Measurements from ENCODE around the gene NEK6.

The NEK6 gene

DNA sequence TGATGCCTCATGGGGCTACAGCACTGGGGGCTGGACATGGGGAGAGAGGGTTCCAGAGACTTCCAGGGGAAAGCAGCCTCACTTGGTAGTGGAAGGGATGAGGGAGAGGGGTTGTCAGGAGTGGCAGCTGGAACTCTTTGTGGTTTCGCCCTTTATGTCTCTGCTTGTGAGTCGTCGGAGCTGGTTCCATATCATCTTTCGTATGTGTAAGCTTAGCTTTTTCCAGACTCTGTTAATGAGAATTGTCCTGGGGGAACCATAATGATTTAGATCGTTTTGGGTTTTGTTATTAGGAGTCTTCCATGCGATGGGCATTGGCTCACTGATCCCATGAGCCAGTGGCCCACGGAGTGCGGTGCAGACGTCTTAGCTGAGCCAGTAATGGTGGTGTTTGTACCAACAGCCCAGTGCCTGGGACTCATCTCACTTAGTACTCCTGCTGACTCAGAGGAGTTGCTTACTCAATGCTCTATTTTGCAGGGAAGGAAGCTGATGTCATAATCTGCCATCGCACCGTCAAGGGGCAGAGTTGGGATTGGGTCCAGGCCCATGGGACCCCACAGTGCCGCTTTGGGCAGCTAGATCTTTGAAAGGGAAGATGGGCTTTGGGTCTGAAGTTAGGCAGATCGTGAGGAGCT is 48.5 kb downstream of the NEK6 start:
- H3K4me3 ChIP-seq (ENCODE audit: low read depth, low read length) = no peak overlapping the region
- no peak for DNase-seq (ENCODE audit: low read depth)
- TF ChIP-seq, protein P1, sequence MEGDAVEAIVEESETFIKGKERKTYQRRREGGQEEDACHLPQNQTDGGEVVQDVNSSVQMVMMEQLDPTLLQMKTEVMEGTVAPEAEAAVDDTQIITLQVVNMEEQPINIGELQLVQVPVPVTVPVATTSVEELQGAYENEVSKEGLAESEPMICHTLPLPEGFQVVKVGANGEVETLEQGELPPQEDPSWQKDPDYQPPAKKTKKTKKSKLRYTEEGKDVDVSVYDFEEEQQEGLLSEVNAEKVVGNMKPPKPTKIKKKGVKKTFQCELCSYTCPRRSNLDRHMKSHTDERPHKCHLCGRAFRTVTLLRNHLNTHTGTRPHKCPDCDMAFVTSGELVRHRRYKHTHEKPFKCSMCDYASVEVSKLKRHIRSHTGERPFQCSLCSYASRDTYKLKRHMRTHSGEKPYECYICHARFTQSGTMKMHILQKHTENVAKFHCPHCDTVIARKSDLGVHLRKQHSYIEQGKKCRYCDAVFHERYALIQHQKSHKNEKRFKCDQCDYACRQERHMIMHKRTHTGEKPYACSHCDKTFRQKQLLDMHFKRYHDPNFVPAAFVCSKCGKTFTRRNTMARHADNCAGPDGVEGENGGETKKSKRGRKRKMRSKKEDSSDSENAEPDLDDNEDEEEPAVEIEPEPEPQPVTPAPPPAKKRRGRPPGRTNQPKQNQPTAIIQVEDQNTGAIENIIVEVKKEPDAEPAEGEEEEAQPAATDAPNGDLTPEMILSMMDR (IDR thresholded peaks at IDR 0.05; ENCODE audit: insufficient read depth, low read depth, low read length, missing control alignments) = no peak

DNA sequence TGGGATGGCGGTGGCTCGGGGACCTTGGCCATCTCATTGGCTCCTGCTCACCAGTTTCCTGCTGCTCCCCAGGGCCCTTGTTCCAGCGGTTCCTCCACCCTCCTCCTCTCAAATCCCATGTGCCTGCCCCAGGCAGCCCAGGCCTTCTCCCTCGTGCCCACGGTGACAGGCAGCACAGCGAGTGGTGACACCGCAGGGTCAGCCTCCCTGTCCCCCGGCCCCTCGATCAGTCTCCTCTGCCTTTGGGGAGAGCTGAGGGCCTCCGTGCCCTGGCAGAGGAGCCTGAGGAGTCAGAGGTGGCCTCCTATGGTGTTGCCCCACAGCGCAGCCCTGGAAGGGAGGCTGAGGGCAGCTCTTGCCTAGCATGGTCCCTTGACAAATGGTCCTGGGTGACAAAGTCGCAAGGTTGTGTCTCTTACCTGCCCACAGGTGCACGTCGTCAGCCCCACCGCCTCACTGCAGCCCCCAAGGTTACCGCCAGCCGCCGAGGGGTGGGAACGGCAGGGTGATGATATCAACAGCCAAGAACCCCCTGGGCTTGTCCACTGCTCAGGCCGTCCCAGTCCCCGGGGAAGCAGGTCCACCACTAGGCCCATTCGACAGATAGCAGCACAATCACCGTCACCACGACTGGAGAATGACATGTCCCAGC is 49.8 kb downstream of the NEK6 start:
- TF ChIP-seq, protein P1 (IDR thresholded peaks at IDR 0.05; ENCODE audit: insufficient read depth, low read depth, low read length, missing control alignments) = no peak
- no peak overlapping the region for H3K4me3 ChIP-seq (ENCODE audit: low read depth, low read length)
- DNase-seq (ENCODE audit: low read depth) = no peak

DNA sequence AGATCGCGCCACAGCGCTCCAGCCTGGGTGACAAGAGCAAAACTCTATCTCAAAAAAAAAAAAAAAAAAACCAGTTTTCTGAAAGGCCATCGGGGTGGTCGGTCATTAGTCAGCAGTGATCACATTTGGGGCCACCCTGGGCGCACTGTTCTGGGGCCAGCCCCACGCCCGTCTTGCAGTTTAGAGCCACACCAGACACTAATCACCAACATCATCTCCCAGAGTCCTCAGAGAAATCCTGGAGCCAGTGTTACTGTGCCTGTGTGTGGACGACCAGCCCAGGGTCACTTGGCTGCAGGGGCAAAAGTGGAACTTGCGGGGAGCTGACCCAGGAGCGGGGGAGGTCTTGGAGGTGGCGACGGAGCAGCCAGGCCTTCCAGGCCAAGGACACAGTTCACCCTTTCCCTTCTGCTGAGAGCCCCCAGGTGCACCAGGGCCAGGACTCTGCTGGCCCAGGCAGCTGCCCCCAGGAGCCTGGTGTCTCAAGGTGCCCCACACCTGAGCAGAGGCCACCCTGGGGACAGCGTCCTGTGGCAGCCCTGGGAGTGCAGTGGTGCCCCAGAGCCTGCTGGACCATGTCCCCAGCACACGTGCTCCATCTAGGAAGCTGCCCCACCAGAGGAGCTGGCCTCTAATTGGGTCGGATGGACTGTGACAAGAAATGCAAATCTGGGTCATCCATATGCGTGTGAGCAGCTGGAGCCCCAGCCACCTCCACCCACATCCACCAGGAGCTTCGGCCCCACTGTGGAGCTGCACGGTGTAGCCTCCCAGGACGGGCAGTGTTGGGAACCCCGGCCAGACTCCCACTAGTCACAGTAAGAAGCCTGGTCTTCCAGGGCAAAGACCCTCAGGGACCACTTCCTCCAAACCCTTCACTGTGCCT is 51.1 kb downstream of the NEK6 start:
- no peak overlapping the region for H3K4me3 ChIP-seq (ENCODE audit: low read depth, low read length)
- DNase-seq (ENCODE audit: low read depth) = no peak
- TF ChIP-seq, protein P1 (IDR thresholded peaks at IDR 0.05; ENCODE audit: insufficient read depth, low read depth, low read length, missing control alignments) = no peak

DNA sequence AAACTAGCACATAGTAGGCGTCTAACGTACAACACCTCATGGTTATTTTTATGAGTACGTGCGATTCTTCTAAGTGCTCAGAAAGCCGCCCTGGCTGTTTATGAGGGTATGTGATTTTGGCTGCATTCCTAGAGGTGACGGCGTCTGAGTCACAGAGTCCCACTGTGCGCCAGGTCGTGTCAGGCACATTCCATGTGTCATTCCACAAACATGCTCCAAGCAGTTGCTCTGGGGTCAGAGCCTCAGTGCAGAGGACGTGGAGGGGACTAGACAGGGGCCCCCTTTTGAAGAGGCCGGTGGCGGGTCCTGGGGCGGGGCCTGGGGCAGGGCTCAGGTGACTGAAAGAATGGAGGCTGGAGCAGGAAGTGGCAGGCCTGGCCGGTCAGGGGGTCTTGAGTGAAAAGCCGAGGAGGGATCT is 51.9 kb downstream of the NEK6 start:
- TF ChIP-seq, protein P1 (IDR thresholded peaks at IDR 0.05; ENCODE audit: insufficient read depth, low read depth, low read length, missing control alignments) = no peak
- no peak overlapping the region for H3K4me3 ChIP-seq (ENCODE audit: low read depth, low read length)
- no peak for DNase-seq (ENCODE audit: low read depth)

DNA sequence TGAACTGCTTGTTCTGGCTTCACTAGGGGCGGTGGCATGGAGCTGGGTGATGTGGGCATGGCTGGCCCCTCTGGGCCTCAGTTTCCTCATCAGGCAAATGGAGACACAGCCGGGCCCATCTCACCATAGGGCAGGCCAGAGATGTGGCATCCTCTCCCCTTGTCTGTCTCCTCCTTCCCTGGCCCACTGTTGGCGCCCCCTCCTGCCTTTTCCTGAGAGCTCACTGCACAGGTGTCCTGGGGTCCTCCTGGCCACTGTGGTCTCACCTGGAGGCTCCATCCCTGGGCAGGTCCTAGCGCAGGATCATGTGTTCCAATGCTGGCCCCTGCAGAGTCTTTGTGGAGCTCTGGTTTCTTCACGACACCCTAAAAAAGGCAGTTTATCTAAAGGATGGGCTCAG is 53.5 kb downstream of the NEK6 start:
- TF ChIP-seq, protein P1 (IDR thresholded peaks at IDR 0.05; ENCODE audit: insufficient read depth, low read depth, low read length, missing control alignments) = no peak
- no peak for DNase-seq (ENCODE audit: low read depth)
- no peak overlapping the region for H3K4me3 ChIP-seq (ENCODE audit: low read depth, low read length)

DNA sequence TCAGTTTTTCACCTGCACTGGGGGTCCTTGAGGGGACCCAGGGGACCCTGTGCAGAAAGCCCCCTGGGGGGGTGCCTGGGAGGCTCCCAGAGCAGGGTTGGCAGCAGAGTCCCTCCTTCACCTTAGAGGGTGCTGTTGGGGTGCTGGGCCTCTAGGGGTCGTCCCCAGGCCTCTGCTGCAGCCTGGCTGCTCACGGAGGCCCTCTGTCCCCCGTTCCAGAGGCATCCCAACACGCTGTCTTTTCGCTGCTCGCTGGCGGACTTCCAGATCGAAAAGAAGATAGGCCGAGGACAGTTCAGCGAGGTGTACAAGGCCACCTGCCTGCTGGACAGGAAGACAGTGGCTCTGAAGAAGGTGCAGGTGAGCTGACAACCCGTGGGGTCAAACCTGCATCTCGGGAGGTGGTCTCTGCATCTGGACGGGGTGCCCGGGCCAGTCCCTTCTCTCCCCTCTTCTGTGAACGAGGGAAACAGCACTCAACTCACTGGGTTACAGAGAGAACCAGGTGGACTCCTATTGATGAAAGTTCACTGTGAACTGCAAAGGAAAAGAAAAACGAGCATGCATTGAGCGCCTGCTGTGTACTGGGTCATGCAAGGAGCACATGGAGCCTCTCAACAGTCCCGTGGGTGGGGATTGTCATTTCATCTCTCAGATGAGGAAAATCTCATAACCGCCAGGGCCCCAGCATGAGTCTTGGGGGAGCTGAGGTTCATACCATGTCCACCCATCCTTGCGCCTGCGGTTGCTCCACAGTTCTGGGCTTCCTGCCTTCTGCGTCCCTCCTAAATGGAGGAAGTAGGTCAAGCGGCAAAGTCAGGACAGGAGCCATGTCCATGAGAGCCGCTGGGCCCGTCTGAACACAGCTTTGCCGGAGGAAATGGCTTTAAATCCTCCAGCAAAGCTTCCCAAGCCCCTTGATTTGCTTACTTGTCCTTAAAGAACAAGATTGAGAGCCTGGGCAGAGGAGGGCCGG is 54.8 kb downstream of the NEK6 start:
- no peak for DNase-seq (ENCODE audit: low read depth)
- H3K4me3 ChIP-seq (ENCODE audit: low read depth, low read length) = no peak overlapping the region
- TF ChIP-seq, protein P1 (IDR thresholded peaks at IDR 0.05; ENCODE audit: insufficient read depth, low read depth, low read length, missing control alignments) = no peak

Measured in GM12865 (cell line).